OCI-LY7 (cell line): ENCODE data around the gene CFAP99. TPM values are rescaled to one million over a fixed set of nuclear protein-coding genes. Genes with fewer than 3 reads are reported as not detected.
A peak's percentile ranks its signal among the peaks of the same experiment; 100 is the strongest.

Experiments used
- BruUV-seq: library from RNA; stranded (reverse); fragments of 400-500 nt; replicated peaks from 2 replicates; lab custom pipeline; 2021; lab: Mats Ljungman, UMichigan
- CTCF ChIA-PET: fragments of 300-600 bp; sonication (Branson Sonifier 250); formaldehyde crosslinking; loops from one replicate; lab custom pipeline; 2022; ENCODE audit warnings: antibody characterized with exemption; ENCODE audit not compliant: unreplicated experiment; lab: Charles Lee
- POLR2A ChIA-PET: fragments of 300-600 bp; sonication (Branson Sonifier 250); formaldehyde crosslinking; loops from one replicate; lab custom pipeline; 2022; ENCODE audit warnings: antibody characterized with exemption; lab: Charles Lee
- DNase-seq: peaks from one replicate; pipeline ENCODE4 v3.0.0-alpha.2; 2015; ENCODE audit warnings: low spot score
- H2AFZ ChIP-seq: fragments of 200-600 bp; sonication (generic), shearing (Covaris generic); 2 replicates; pipeline ENCODE4 v1.6.1; 2014; ENCODE audit warnings: mild to moderate bottlenecking, antibody characterized with exemption, low read length, moderate library complexity
- H3K27ac ChIP-seq: fragments of 200-600 bp; sonication (generic); 2 replicates; pipeline ENCODE4 v1.5.1; 2014; ENCODE audit warnings: mixed run types, low read depth, mild to moderate bottlenecking, moderate library complexity, low read length, inconsistent platforms; ENCODE audit not compliant: poor library complexity, severe bottlenecking
- H3K36me3 ChIP-seq: fragments of 200-600 bp; sonication (generic); 2 replicates; pipeline ENCODE4 v1.6.1; 2014; ENCODE audit warnings: mild to moderate bottlenecking, antibody characterized with exemption, low read length, moderate library complexity, mixed read lengths; ENCODE audit not compliant: insufficient read depth
- H3K4me1 ChIP-seq: fragments of 200-600 bp; sonication (generic); 2 replicates; pipeline ENCODE4 v1.5.1; 2014; ENCODE audit warnings: mild to moderate bottlenecking, low read length; ENCODE audit not compliant: insufficient read depth, poor library complexity, severe bottlenecking
- H3K4me2 ChIP-seq: fragments of 200-600 bp; sonication (generic); 2 replicates; pipeline ENCODE4 v1.6.1; 2014; ENCODE audit warnings: mild to moderate bottlenecking, low read length
- H3K4me3 ChIP-seq: fragments of 200-600 bp; sonication (generic); 2 replicates; pipeline ENCODE4 v1.5.1; 2014; ENCODE audit warnings: mild to moderate bottlenecking, low read depth, low read length; ENCODE audit not compliant: poor library complexity, severe bottlenecking
- H3K79me2 ChIP-seq: fragments of 200-600 bp; sonication (generic); 2 replicates; pipeline ENCODE4 v1.6.1; 2016; ENCODE audit warnings: low read depth, mild to moderate bottlenecking, low read length, moderate library complexity, mixed read lengths; ENCODE audit not compliant: insufficient read depth
- H3K9me2 ChIP-seq: fragments of 200-600 bp; sonication (generic); 2 replicates; pipeline ENCODE4 v1.6.1; 2016; ENCODE audit warnings: mild to moderate bottlenecking, low read length, mixed read lengths; ENCODE audit not compliant: insufficient read depth
- H3K9me3 ChIP-seq: fragments of 200-600 bp; sonication (generic); 2 replicates; pipeline ENCODE4 v1.6.1; 2014; ENCODE audit warnings: mild to moderate bottlenecking, mixed run types, low read length, mixed read lengths
- H4K20me1 ChIP-seq: fragments of 200-600 bp; sonication (generic); 2 replicates; pipeline ENCODE4 v1.6.1; 2014; ENCODE audit warnings: mild to moderate bottlenecking, antibody characterized with exemption, low read length, moderate library complexity, mixed read lengths; ENCODE audit not compliant: insufficient read depth
- EZH2phosphoT487 ChIP-seq: fragments of 200-600 bp; sonication (generic); IDR thresholded peaks from 2 replicates; pipeline ENCODE4 v1.6.1; 2018; ENCODE audit warnings: low read depth, borderline replicate concordance, mild to moderate bottlenecking, mixed run types, antibody characterized with exemption, low read length, moderate library complexity, mixed read lengths
- intact Hi-C: fragments of 100-400 bp; cut with micrococcal nuclease; formaldehyde crosslinking; loops from one replicate; pipeline ENCODE4 v1.10.0; 2022; ENCODE audit not compliant: unreplicated experiment
- total RNA-seq, 2 experiments: library from RNA; depleted of rRNA in 1 of 2; stranded (reverse); fragments of >200 nt in 1 of 2; shearing (Covaris generic) in 1 of 2; gene quantifications; 2 replicates each; pipeline ENCODE4 v1.2.3, GENCODE V29; 2014 to 2022
- TF ChIP-seq, protein P1 (sequence below): fragments of 200-600 bp; sonication (generic); conservative IDR thresholded peaks from 2 replicates; pipeline ENCODE4 v1.5.1; 2014; ENCODE audit warnings: mild to moderate bottlenecking, antibody characterized with exemption, low read length, moderate library complexity, mixed read lengths

The CFAP99 gene
- total RNA-seq, 2 experiments from 2014 or later = not detected

DNA sequence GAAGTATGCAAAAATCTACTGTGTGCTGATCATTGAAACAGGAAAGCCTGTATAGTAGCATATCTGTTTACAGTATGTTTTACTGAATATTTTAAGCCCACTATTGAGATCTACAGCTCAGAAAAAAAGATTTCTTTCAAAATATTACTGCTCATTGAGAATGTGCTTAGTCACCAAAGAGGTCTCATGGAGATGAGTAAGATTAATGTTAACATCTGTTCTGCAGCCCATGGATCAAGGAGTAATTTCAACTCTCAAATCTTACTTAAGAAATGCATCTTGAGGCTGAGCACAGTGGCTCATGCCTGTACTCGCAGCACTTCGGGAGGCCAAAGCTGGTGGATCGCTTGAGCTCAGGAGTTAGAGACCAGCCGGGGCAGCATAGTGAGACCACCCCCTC is 53.4 kb downstream of the CFAP99 start:
- Histone ChIP-seq H3K27ac (no peak overlapping the region), H3K4me1 (peaks cover 34% of the 10 kb centered on the region)
- BruUV-seq = no TSS peak

DNA sequence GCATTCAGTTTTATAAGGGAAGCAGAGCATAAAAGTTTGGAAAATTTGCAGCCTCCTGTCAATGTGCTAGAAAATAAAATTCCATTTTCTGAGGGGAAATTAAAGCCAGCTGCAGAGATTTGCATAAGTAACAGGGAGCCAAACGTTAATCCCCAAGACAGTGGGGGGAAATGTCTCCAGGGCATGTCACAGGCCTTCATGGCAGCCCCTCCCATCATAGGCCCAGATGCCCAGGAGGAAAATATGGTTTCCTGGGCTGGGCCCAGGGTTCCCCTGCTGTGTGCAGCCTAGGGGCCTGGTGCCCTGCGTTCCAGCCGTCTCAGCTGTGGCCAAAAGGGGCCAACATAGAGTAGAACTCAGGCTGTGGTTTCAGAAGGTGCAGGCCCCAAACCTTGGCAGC is 59.5 kb downstream of the CFAP99 start:
- Histone ChIP-seq H3K9me2 (no peaks in the 10 kb centered on the region), H4K20me1 (peaks cover 46% of the 10 kb centered on the region), H3K4me3 (no peak overlapping the region), H3K4me1 (peaks cover 70% of the 10 kb centered on the region), H3K9me3 (no peaks in the 10 kb centered on the region), H2AFZ (no peak overlapping the region), H3K36me3 (peaks cover 97% of the 10 kb centered on the region), H3K79me2 (peaks cover 100% of the 10 kb centered on the region), H3K27ac (no peak overlapping the region), H3K4me2 (peak overlapping the region; percentile 26; the same call in 1 of the 2 replicates)
- BruUV-seq = TSS peak; percentile 10
- intact Hi-C loops = no loop called here
- CTCF ChIA-PET = no interaction called here
- DNase-seq = no peak
- TF ChIP-seq, protein P1, sequence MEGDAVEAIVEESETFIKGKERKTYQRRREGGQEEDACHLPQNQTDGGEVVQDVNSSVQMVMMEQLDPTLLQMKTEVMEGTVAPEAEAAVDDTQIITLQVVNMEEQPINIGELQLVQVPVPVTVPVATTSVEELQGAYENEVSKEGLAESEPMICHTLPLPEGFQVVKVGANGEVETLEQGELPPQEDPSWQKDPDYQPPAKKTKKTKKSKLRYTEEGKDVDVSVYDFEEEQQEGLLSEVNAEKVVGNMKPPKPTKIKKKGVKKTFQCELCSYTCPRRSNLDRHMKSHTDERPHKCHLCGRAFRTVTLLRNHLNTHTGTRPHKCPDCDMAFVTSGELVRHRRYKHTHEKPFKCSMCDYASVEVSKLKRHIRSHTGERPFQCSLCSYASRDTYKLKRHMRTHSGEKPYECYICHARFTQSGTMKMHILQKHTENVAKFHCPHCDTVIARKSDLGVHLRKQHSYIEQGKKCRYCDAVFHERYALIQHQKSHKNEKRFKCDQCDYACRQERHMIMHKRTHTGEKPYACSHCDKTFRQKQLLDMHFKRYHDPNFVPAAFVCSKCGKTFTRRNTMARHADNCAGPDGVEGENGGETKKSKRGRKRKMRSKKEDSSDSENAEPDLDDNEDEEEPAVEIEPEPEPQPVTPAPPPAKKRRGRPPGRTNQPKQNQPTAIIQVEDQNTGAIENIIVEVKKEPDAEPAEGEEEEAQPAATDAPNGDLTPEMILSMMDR = no peak
- no peak for TF ChIP-seq EZH2phosphoT487
- POLR2A ChIA-PET = no interaction called here

More for the DNA sequence above, 53.4 kb downstream of the CFAP99 start:
- intact Hi-C loops = no loop called here
- peaks cover 92% of the 10 kb centered on the region for H3K79me2 ChIP-seq
- CTCF ChIA-PET = no interaction called here
- peaks cover 38% of the 10 kb centered on the region for H4K20me1 ChIP-seq
- no peak overlapping the region for H3K4me3 ChIP-seq
- POLR2A ChIA-PET = interaction anchor here (0.6 to 1.1 kb wide), 3 partner anchors 11 to 64 kb away, joined by 3 to 7 read pairs (median 4); no protein-coding TSS in a partner anchor
- H3K4me2 ChIP-seq = peak overlapping the region; percentile 91; the same call in 1 of the 2 replicates
- no peak overlapping the region for H2AFZ ChIP-seq
- peaks cover 74% of the 10 kb centered on the region for H3K36me3 ChIP-seq
- H3K9me2 ChIP-seq = no peaks in the 10 kb centered on the region
- no peak for TF ChIP-seq EZH2phosphoT487
- TF ChIP-seq, protein P1 = no peak
- peaks cover 7% of the 10 kb centered on the region; the same call in 1 of the 2 replicates for H3K9me3 ChIP-seq
- DNase-seq = no peak

DNA sequence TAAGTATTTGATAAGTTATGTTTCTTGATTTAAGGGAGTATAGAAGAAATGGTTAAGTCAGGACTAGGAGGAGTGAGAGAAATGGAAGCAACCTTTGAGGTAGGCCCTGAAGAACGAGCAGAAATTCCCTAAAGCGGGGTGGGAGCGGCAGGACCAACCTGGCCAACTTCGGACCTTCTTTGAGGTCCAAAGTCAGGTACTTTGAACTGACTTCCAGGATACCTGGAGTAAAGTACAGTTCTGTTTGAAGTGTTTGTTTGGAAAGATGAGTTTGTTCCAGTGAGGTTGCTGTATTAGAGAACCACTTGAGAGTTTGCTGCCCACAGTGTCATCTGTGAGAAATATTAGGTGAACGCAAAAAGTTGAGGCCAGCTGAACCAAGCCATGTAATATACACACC is 61.9 kb downstream of the CFAP99 start:
- TF ChIP-seq, protein P1 = no peak
- no peak for TF ChIP-seq EZH2phosphoT487
- intact Hi-C loops = no loop called here
- peak overlapping the region; percentile 61; the same call in 1 of the 2 replicates for H3K4me2 ChIP-seq
- H3K9me3 ChIP-seq = no peaks in the 10 kb centered on the region
- H3K4me3 ChIP-seq = no peak overlapping the region
- H3K27ac ChIP-seq = no peak overlapping the region
- H3K36me3 ChIP-seq = peaks cover 78% of the 10 kb centered on the region
- H3K9me2 ChIP-seq = no peaks in the 10 kb centered on the region
- H2AFZ ChIP-seq = no peak overlapping the region
- TSS peak; percentile 7 for BruUV-seq
- peaks cover 88% of the 10 kb centered on the region for H3K4me1 ChIP-seq
- CTCF ChIA-PET = no interaction called here
- POLR2A ChIA-PET = interaction anchor here (0.6 kb wide), 2 partner anchors 11 to 223 kb away, joined by 3 to 4 read pairs; no protein-coding TSS in a partner anchor
- H4K20me1 ChIP-seq = peaks cover 58% of the 10 kb centered on the region
- no peak for DNase-seq
- H3K79me2 ChIP-seq = peaks cover 99% of the 10 kb centered on the region
